ENCODE data around the gene KRTAP4-5. TPM values are rescaled to one million over a fixed set of nuclear protein-coding genes. Genes with fewer than 3 reads are reported as not detected.
"Not testable (repeated sequence)": the region's sequence is repeated elsewhere in the genome, so short reads cannot be mapped to it uniquely, and the experiment has no call there.

Gene KRTAP4-5
- total and polyA plus RNA-seq, 4 donors: not detected

DNA sequence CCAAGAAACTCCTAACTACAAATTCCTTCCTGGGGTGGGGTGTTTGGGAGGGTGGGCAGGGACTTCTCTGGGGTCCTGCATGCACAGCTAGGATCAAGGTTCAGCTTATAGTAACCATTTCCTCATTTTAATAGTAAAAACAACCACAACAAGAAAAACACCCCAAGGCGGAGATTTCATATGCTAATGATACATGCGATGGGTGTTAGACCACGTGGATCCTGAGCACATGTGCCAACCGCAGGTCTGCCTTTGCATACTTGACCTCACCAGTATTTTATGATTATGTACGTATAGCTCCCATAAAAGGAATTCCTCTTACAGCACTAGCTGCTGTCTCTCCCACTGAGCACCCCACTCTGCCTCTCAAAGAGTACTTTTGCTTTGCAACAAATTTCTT lies 33.3 kb downstream of the KRTAP4-5 start:
- peaks cover 0 to 2% (median 0%) of the 10 kb centered on the region in 4 donors for H3K9me3 ChIP-seq (ENCODE audit: control insufficient read depth in 4 of 4, insufficient read depth in 3 of 4, low read length in 3 of 4)

DNA sequence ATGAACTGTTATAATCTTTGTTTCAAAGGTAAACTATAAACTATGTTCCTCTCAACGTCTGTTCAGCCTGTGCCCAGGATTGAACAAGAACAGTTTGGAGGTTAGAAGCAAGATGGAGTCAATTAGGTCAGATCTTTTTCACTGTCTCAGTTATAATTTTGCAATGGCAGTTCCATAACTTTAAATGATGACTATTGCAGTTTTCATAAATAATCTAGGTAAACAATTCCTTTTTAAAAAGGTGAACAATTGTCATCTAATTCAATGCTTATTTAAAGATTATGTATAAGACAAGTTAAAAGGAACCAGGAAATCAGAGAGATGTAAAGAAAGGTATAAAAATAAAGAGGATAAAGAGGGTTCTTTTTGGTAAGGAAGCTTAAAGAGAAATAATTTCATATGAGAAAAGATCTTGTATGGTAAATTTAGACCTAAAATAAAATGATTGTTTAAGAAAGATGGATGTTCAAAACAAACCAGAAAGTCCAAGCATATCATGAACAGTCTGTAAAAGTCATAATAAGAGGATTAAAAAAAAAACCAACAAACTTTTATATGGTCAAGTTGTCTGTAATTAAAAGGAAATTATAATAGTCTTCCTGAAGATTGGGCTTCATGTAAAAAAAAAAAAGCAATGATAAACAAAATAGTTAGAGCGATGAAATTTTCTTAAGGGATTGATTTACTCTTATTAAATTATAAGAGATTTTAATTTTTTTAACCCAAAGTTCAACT lies 38.3 kb downstream of the KRTAP4-5 start:
- 61 to 76% methylated on average over 2 of the region's 2 CpGs for WGBS, 2 donors
- TF ChIP-seq, protein P1, sequence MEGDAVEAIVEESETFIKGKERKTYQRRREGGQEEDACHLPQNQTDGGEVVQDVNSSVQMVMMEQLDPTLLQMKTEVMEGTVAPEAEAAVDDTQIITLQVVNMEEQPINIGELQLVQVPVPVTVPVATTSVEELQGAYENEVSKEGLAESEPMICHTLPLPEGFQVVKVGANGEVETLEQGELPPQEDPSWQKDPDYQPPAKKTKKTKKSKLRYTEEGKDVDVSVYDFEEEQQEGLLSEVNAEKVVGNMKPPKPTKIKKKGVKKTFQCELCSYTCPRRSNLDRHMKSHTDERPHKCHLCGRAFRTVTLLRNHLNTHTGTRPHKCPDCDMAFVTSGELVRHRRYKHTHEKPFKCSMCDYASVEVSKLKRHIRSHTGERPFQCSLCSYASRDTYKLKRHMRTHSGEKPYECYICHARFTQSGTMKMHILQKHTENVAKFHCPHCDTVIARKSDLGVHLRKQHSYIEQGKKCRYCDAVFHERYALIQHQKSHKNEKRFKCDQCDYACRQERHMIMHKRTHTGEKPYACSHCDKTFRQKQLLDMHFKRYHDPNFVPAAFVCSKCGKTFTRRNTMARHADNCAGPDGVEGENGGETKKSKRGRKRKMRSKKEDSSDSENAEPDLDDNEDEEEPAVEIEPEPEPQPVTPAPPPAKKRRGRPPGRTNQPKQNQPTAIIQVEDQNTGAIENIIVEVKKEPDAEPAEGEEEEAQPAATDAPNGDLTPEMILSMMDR (IDR thresholded peaks at IDR 0.05; ENCODE audit: control extremely low read depth, extremely low read depth): no peak
- DNase-seq: no peak
- Histone ChIP-seq H3K4me1 (ENCODE audit: control insufficient read depth in 5 of 5, insufficient read depth in 5 of 5, low read length in 5 of 5) (peaks cover 0 to 1% (median 0%) of the 10 kb centered on the region in 5 donors), H3K36me3 (ENCODE audit: control insufficient read depth in 4 of 4, insufficient read depth in 4 of 4, low read length in 4 of 4) (no peaks in the 10 kb centered on the region), H3K27ac (ENCODE audit: low read depth in 1 of 2, low read length in 1 of 2) (no peak overlapping the region), H3K9ac (ENCODE audit: insufficient read depth in 1 of 2, low read length in 2 of 2) (no peak overlapping the region), H3K27me3 (ENCODE audit: control insufficient read depth in 3 of 3, insufficient read depth in 3 of 3, low read length in 2 of 3) (no peaks in the 10 kb centered on the region), H3K9me3 (ENCODE audit: control insufficient read depth in 4 of 4, insufficient read depth in 3 of 4, low read length in 3 of 4) (peaks cover 0 to 2% (median 0%) of the 10 kb centered on the region in 4 donors), H3K4me3 (no peak overlapping the region)
- no peak for ATAC-seq (ENCODE audit: insufficient read depth, low FRiP score)

More for the DNA sequence above, 33.3 kb downstream of the KRTAP4-5 start:
- DNase-seq: no peak
- TF ChIP-seq, protein P1 (IDR thresholded peaks at IDR 0.05; ENCODE audit: control extremely low read depth, extremely low read depth): no peak
- Histone ChIP-seq H3K27me3 (ENCODE audit: control insufficient read depth in 3 of 3, insufficient read depth in 3 of 3, low read length in 2 of 3) (no peaks in the 10 kb centered on the region), H3K9ac (ENCODE audit: insufficient read depth in 1 of 2, low read length in 2 of 2) (no peak overlapping the region), H3K27ac (ENCODE audit: low read depth in 1 of 2, low read length in 1 of 2) (no peak overlapping the region), H3K4me3 (no peak overlapping the region), H3K4me1 (ENCODE audit: control insufficient read depth in 5 of 5, insufficient read depth in 5 of 5, low read length in 5 of 5) (no peaks in the 10 kb centered on the region), H3K36me3 (ENCODE audit: control insufficient read depth in 4 of 4, insufficient read depth in 4 of 4, low read length in 4 of 4) (no peaks in the 10 kb centered on the region)
- ATAC-seq (ENCODE audit: insufficient read depth, low FRiP score): no peak
- WGBS, 2 donors: 45 to 71% methylated on average over 5 of the region's 5 CpGs

DNA sequence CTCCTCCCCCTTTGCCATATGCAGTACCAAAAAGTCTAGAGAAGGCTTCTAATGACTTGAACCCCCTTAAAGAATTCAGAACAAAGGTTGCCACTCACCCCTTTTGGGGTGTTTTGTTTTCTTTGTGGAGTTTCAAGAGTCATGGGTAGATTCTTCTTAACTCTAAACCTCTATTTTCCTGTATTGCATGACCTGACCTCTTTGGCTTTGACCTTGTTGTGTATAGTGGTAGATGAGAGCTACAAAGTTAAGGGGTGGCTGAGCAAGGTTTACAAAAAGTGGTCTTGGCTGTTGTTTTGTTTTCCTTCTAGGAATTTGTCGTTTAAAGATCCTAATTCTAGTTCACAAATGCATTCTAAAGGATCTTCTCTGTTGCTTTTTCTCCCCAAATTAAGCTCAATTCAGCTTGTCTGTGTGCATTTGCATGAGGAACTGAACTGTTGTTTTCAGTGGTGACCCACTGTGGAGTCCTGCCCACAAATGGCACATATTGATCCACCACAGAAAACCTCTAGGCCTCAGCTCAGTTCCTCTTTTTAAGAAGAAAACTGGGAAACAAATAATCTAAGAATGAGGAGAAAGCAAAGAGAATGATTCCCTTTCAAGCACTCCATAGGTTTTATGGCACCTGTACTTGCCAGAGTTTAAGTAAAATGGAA lies 40.8 kb downstream of the KRTAP4-5 start:
- H3K27ac ChIP-seq (ENCODE audit: low read depth in 1 of 2, low read length in 1 of 2); DNase-seq; H3K36me3 ChIP-seq (ENCODE audit: control insufficient read depth in 4 of 4, insufficient read depth in 4 of 4, low read length in 4 of 4); H3K4me3 ChIP-seq; ATAC-seq (ENCODE audit: insufficient read depth, low FRiP score); H3K9ac ChIP-seq (ENCODE audit: insufficient read depth in 1 of 2, low read length in 2 of 2); H3K9me3 ChIP-seq (ENCODE audit: control insufficient read depth in 4 of 4, insufficient read depth in 3 of 4, low read length in 3 of 4); H3K27me3 ChIP-seq (ENCODE audit: control insufficient read depth in 3 of 3, insufficient read depth in 3 of 3, low read length in 2 of 3); H3K4me1 ChIP-seq (ENCODE audit: control insufficient read depth in 5 of 5, insufficient read depth in 5 of 5, low read length in 5 of 5): not testable (repeated sequence)
- 0 to 34% methylated on average over 1 of the region's 1 CpG for WGBS, 2 donors

DNA sequence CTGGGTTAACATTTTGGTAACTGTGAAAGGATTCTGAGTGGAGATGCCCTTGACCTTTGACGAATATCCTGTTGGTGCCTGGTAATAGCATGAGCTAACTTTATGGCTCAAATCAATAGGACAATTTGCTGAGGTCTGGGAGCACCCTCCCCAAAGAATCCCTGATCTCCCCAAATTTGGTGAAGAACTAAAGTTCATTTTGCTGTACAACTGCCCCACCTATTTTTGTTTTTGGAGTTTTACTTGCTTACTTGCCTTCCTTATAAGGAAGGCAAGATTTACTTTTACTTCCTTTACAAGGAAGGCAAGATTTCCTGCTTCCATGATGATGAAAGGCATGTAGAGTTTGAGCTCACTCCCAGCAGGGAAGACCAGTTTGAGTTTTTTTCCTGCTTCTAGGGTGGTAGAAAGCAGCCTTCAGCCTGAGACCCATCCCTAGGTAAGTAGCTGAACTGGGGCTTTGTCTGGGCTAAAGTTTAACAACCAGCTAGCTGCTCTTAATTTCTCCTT lies 41.6 kb downstream of the KRTAP4-5 start:
- no peaks in the 10 kb centered on the region for H3K27me3 ChIP-seq (ENCODE audit: control insufficient read depth in 3 of 3, insufficient read depth in 3 of 3, low read length in 2 of 3)
- DNase-seq: no peak
- H3K4me1 ChIP-seq (ENCODE audit: control insufficient read depth in 5 of 5, insufficient read depth in 5 of 5, low read length in 5 of 5): peaks cover 0 to 1% (median 0%) of the 10 kb centered on the region in 5 donors
- H3K4me3 ChIP-seq: no peak overlapping the region
- 67 to 78% methylated on average over 1 of the region's 1 CpG for WGBS, 2 donors
- no peak overlapping the region for H3K9ac ChIP-seq (ENCODE audit: insufficient read depth in 1 of 2, low read length in 2 of 2)
- H3K27ac ChIP-seq (ENCODE audit: low read depth in 1 of 2, low read length in 1 of 2): no peak overlapping the region
- TF ChIP-seq, protein P1 (IDR thresholded peaks at IDR 0.05; ENCODE audit: control extremely low read depth, extremely low read depth): no peak
- no peaks in the 10 kb centered on the region for H3K9me3 ChIP-seq (ENCODE audit: control insufficient read depth in 4 of 4, insufficient read depth in 3 of 4, low read length in 3 of 4)
- ATAC-seq (ENCODE audit: insufficient read depth, low FRiP score): no peak
- H3K36me3 ChIP-seq (ENCODE audit: control insufficient read depth in 4 of 4, insufficient read depth in 4 of 4, low read length in 4 of 4): no peaks in the 10 kb centered on the region

DNA sequence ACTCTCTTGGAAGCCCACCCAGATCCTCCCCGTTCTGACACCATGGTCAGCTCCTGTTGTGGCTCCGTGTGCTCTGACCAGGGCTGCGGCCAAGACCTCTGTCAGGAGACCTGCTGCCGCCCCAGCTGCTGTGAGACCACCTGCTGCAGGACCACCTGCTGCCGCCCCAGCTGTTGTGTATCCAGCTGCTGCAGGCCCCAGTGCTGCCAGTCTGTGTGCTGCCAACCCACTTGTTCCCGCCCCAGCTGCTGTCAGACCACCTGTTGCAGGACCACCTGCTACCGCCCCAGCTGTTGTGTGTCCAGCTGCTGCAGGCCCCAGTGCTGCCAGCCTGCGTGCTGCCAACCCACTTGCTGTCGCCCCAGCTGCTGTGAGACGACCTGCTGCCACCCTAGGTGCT lies 44.3 kb downstream of the KRTAP4-5 start, which contains the start of gene KRTAP4-9:
Gene KRTAP4-9, plus strand, starts transcription at position 43 of the 400 bp plus-strand sequence. Its CDS starts 0 bp downstream, at position 43.
- not testable (repeated sequence) for H3K27ac ChIP-seq (ENCODE audit: low read depth in 1 of 2, low read length in 1 of 2); H3K27me3 ChIP-seq (ENCODE audit: control insufficient read depth in 3 of 3, insufficient read depth in 3 of 3, low read length in 2 of 3); ATAC-seq (ENCODE audit: insufficient read depth, low FRiP score); H3K4me1 ChIP-seq (ENCODE audit: control insufficient read depth in 5 of 5, insufficient read depth in 5 of 5, low read length in 5 of 5); H3K36me3 ChIP-seq (ENCODE audit: control insufficient read depth in 4 of 4, insufficient read depth in 4 of 4, low read length in 4 of 4); H3K9me3 ChIP-seq (ENCODE audit: control insufficient read depth in 4 of 4, insufficient read depth in 3 of 4, low read length in 3 of 4); DNase-seq; H3K9ac ChIP-seq (ENCODE audit: insufficient read depth in 1 of 2, low read length in 2 of 2); H3K4me3 ChIP-seq
- 76 to 84% methylated on average over 9 to 10 of the region's 10 CpGs for WGBS, 2 donors

Data from lung (tissue), 12 donors.